ENCODE measurements around the gene UNC5C.

GRCh38 chr4:95517576-95518345, 31.0 kb downstream of the UNC5C start:
- no peak for TF ChIP-seq CTCF (IDR thresholded peaks at IDR 0.05)
- no peak for TF ChIP-seq POLR2A (IDR thresholded peaks at IDR 0.05)
